ENCODE measurements around the gene PLPPR3. TPM values are rescaled to one million over a fixed set of nuclear protein-coding genes. Genes with fewer than 3 reads are reported as not detected.

PLPPR3 gene
- total RNA-seq, 1 experiment from 2014 or later: 63.7 TPM

DNA sequence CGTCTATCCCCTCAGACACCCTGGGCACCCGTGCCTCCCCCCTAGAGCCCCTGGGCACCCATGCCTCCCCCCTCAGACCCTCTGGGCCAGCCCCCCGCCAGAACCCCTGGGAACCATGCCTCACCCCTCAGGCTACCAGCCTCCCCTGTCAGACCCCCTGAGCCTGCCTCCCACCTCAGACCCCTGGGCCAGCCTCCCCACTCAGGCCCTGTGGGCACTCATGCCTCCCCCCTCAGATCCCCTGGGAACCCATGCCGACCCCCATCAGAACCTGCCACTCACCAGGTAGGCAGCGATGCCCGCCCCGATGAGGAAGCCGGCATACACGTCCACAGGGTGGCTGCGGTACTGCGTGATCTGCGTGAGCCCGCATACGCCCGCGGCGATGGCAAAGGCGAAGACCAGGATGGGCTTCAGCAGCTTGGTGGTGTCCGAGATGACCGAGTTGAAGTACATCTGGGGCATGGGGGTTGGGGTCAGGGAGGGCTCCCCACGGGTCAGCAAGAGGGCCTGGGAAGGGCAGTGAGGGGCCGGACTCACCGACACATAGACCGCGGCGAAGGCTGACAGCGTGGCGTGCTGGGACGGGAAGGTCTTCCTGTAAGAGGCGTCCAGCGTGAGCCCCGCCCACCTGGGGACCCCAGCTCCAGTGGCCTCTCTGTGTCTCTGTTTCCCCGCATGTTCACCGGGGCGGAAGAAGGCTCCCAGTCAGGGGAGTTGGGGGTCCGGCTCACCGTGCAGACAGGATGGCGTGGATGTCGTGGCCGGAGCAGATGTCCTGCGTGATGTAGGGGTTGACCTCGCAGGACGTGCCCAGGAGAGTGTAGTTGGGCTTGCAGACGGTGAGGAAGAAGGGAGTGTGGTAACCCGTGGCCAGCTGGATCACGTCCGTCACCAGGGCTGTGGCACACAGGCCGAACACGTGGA is 7.3 kb downstream of the PLPPR3 start:
- ATAC-seq: peak; percentile 7; the same call in 1 of the 2 replicates
- POLR2A ChIA-PET: no interaction called here
- no peaks in the 10 kb centered on the region; the same call in 1 of the 2 replicates for H3K36me3 ChIP-seq (ENCODE audit: control insufficient read depth, insufficient read depth, low read length)

DNA sequence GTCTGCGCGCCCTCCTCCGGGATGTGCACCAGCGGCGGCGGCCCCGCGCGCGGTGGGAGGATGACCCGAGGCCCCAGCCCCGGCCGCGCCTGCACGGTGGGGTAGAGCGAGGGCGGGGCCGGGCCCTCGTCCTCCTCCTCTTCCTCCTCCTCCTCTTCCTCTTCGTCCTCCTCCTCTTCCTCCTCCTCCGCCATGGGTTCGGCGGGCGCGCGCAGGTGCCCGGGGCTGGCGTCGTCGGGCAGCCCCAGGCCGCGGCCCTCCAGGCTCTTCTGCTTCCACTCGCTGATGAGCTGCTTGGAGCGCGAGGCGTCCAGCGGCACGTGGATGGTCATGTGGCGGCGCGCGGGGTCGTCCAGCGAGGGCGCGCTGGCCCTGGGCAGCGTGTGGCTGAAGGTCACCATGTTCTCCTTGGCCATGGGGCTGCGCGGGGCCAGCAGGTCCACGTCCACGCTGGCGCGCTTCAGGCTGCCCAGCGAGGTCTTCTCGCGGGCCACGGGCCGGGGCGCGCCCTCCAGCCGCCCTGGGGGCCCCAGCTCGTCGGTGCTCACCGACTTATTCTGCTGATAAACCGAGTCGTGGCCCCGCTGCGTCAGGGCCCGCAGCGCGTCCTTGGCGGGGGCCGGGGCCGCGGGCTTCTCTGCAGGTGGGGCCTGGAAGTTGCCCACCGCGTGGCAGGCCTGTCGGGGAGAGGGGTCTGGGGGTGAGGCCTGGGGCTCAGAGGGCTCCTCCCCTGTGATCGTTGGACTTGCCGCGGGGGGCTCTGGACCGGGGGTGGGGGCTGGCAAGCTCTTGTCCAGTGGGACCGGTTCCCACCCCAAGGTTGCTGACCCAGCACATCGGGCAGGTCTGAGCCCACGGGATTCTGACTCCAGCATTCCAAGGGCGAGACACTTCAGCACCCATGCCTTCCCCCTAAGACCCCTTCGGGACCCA is 8.3 kb downstream of the PLPPR3 start:
- intact Hi-C loops (cut with micrococcal nuclease; ENCODE audit: unreplicated experiment): no loop called here
- TF ChIP-seq TCF7L2 (IDR thresholded peaks at IDR 0.05; ENCODE audit: low read depth, low read length) (no peak), POLR2AphosphoS5 (IDR thresholded peaks at IDR 0.05; ENCODE audit: low read depth, low read length) (no peak; the same call in 1 of the 2 replicates), CTCF (IDR thresholded peaks at IDR 0.05) (no peak), SIN3A (IDR thresholded peaks at IDR 0.05; ENCODE audit: borderline replicate concordance, insufficient read depth, low read depth, low read length) (no peak)

More for the DNA sequence above, 7.3 kb downstream of the PLPPR3 start:
- intact Hi-C loops (cut with micrococcal nuclease; ENCODE audit: unreplicated experiment): no loop called here
- H3K4me3 ChIP-seq (ENCODE audit: low read depth in 2 of 2, low read length in 2 of 2): no peak overlapping the region
- H3K27me3 ChIP-seq (ENCODE audit: control insufficient read depth, insufficient read depth, low read length): no peaks in the 10 kb centered on the region
- TF ChIP-seq, protein P1, sequence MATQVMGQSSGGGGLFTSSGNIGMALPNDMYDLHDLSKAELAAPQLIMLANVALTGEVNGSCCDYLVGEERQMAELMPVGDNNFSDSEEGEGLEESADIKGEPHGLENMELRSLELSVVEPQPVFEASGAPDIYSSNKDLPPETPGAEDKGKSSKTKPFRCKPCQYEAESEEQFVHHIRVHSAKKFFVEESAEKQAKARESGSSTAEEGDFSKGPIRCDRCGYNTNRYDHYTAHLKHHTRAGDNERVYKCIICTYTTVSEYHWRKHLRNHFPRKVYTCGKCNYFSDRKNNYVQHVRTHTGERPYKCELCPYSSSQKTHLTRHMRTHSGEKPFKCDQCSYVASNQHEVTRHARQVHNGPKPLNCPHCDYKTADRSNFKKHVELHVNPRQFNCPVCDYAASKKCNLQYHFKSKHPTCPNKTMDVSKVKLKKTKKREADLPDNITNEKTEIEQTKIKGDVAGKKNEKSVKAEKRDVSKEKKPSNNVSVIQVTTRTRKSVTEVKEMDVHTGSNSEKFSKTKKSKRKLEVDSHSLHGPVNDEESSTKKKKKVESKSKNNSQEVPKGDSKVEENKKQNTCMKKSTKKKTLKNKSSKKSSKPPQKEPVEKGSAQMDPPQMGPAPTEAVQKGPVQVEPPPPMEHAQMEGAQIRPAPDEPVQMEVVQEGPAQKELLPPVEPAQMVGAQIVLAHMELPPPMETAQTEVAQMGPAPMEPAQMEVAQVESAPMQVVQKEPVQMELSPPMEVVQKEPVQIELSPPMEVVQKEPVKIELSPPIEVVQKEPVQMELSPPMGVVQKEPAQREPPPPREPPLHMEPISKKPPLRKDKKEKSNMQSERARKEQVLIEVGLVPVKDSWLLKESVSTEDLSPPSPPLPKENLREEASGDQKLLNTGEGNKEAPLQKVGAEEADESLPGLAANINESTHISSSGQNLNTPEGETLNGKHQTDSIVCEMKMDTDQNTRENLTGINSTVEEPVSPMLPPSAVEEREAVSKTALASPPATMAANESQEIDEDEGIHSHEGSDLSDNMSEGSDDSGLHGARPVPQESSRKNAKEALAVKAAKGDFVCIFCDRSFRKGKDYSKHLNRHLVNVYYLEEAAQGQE (IDR thresholded peaks at IDR 0.05; ENCODE audit: insufficient read depth in 1 of 2, low read depth in 2 of 2, low read length in 1 of 2): no peak
- TF ChIP-seq SIN3A (IDR thresholded peaks at IDR 0.05; ENCODE audit: borderline replicate concordance, insufficient read depth, low read depth, low read length) (no peak), TCF7L2 (IDR thresholded peaks at IDR 0.05; ENCODE audit: low read depth, low read length) (no peak), POLR2AphosphoS5 (IDR thresholded peaks at IDR 0.05; ENCODE audit: low read depth, low read length) (no peak), CTCF (IDR thresholded peaks at IDR 0.05) (no peak)
- BruUV-seq (replicated peaks): no TSS peak
- DNase-seq (ENCODE audit: low read depth, low spot score): no peak
- in situ Hi-C loops (cut with HindIII; ENCODE audit: low pct_unique_long_range_greater_than_20kb, low sequenced_read_pairs): no loop called here
- CTCF ChIA-PET: no interaction called here
- no peaks in the 10 kb centered on the region for H3K4me1 ChIP-seq (ENCODE audit: control insufficient read depth, insufficient read depth, low read length)
- no peaks in the 10 kb centered on the region for H3K9me3 ChIP-seq (ENCODE audit: control insufficient read depth, insufficient read depth, low read depth, low read length)
- H3K27ac ChIP-seq (ENCODE audit: low read length): no peak overlapping the region

More for the DNA sequence above, 8.3 kb downstream of the PLPPR3 start:
- Histone ChIP-seq H3K4me1 (ENCODE audit: control insufficient read depth, insufficient read depth, low read length) (no peaks in the 10 kb centered on the region), H3K36me3 (ENCODE audit: control insufficient read depth, insufficient read depth, low read length) (peaks cover 3% of the 10 kb centered on the region), H3K4me3 (ENCODE audit: low read depth in 2 of 2, low read length in 2 of 2) (no peak overlapping the region), H3K27me3 (ENCODE audit: control insufficient read depth, insufficient read depth, low read length) (no peaks in the 10 kb centered on the region), H3K27ac (ENCODE audit: low read length) (no peak overlapping the region), H3K9me3 (ENCODE audit: control insufficient read depth, insufficient read depth, low read depth, low read length) (no peaks in the 10 kb centered on the region)
- CTCF ChIA-PET: no interaction called here
- no TSS peak for BruUV-seq (replicated peaks)
- POLR2A ChIA-PET: no interaction called here
- no peak for DNase-seq (ENCODE audit: low read depth, low spot score)
- ATAC-seq: peak; percentile 11; the same call in 1 of the 2 replicates
- in situ Hi-C loops (cut with HindIII; ENCODE audit: low pct_unique_long_range_greater_than_20kb, low sequenced_read_pairs): no loop called here
